ENCODE measurements around the gene KRT81. TPM values are rescaled to one million over a fixed set of nuclear protein-coding genes. Genes with fewer than 3 reads are reported as not detected.

KRT81 gene
- total and polyA plus RNA-seq, 2 of the 4 experiments (the other 2 are of a cell fraction): under 0.01 to 0.05 TPM

GRCh38 chr12:52306731-52307130 lies 15.4 kb upstream of the KRT81 start:
- dilution Hi-C loops (cut with HindIII; ENCODE audit: low sequenced_read_pairs, unreplicated experiment): no loop called here
- ATAC-seq (ENCODE audit: low read depth): no peak
- CTCF ChIA-PET: interaction anchor here (1.0 to 1.9 kb wide), 4 partner anchors 9 to 21 kb away, joined by 5 to 9 read pairs (median 5); no protein-coding TSS in a partner anchor

More at GRCh38 chr12:52306731-52307130, 15.4 kb upstream of the KRT81 start:
- no CpG with 5 or more reads among the region's 2 CpGs for WGBS, 2 experiments (ENCODE audit: extremely low coverage in 2 of 2, insufficient read length in 1 of 2)
- no peak overlapping the region for H3K18ac ChIP-seq (ENCODE audit: low read depth, low read length)
- H2BK5ac ChIP-seq (ENCODE audit: low read depth, low read length, poor library complexity, severe bottlenecking): no peak overlapping the region
- no peak overlapping the region for H3K4ac ChIP-seq (ENCODE audit: low read depth, low read length)
- H3K4me2 ChIP-seq (ENCODE audit: low read depth, low read length): no peak overlapping the region
- no peak overlapping the region for H2AK9ac ChIP-seq (replicated peaks; ENCODE audit: low read depth, low read length, poor library complexity)
- no peak overlapping the region for H4K91ac ChIP-seq (ENCODE audit: insufficient read depth, low read depth, low read length)
- no peak for TF ChIP-seq SMC3 (IDR thresholded peaks at IDR 0.05; ENCODE audit: low read depth, low read length)
- TF ChIP-seq POLR2A (IDR thresholded peaks at IDR 0.05; ENCODE audit: low read depth, low read length): no peak
- no peak for TF ChIP-seq MAFK (IDR thresholded peaks at IDR 0.05; ENCODE audit: low read depth, low read length)
- TF ChIP-seq CHD1 (IDR thresholded peaks at IDR 0.05; ENCODE audit: low read depth, low read length): no peak
- no peak for TF ChIP-seq CEBPB (IDR thresholded peaks at IDR 0.05; ENCODE audit: low read depth, low read length)
- TF ChIP-seq RCOR1 (IDR thresholded peaks at IDR 0.05; ENCODE audit: insufficient replicate concordance, low read length): no peak
- no peak for TF ChIP-seq NFE2L2 (IDR thresholded peaks at IDR 0.05; ENCODE audit: low read depth, low read length)
- no peak for TF ChIP-seq ELK1 (IDR thresholded peaks at IDR 0.05; ENCODE audit: borderline replicate concordance, low read depth, low read length)
- TF ChIP-seq MXI1 (IDR thresholded peaks at IDR 0.05; ENCODE audit: borderline replicate concordance, low read depth, low read length): no peak
- no peak for TF ChIP-seq RFX5 (IDR thresholded peaks at IDR 0.05; ENCODE audit: low read depth, low read length)
- TF ChIP-seq MAZ (IDR thresholded peaks at IDR 0.05; ENCODE audit: borderline replicate concordance, low read depth, low read length): no peak
- intact Hi-C loops (cut with micrococcal nuclease): no loop called here
- no peak overlapping the region for H2BK15ac ChIP-seq (ENCODE audit: low read depth, low read length)
- H3K14ac ChIP-seq (replicated peaks; ENCODE audit: low read depth, low read length): no peak overlapping the region
- in situ Hi-C loops (cut with MboI; ENCODE audit: low sequenced_read_pairs): no loop called here
- H4K8ac ChIP-seq (ENCODE audit: low read depth in 2 of 2, low read length in 2 of 2): no peak overlapping the region
- no TSS peak for BruUV-seq (replicated peaks)
- H3K9ac ChIP-seq (ENCODE audit: low read depth, low read length): no peak overlapping the region
- no peak for DNase-seq
- H2BK20ac ChIP-seq (ENCODE audit: low read depth, low read length): no peak overlapping the region
- H3K9me1 ChIP-seq (ENCODE audit: insufficient read depth, low read length): no peaks in the 10 kb centered on the region
- no peak overlapping the region for H2AFZ ChIP-seq (replicated peaks; ENCODE audit: low read length, poor library complexity)
- no peak overlapping the region for H3K4me3 ChIP-seq (ENCODE audit: insufficient read depth, low read depth, low read length)
- no peak overlapping the region for H2BK120ac ChIP-seq (ENCODE audit: low read depth, low read length)
- H2AK5ac ChIP-seq (ENCODE audit: low read depth, low read length): no peak overlapping the region
- H4K20me1 ChIP-seq (ENCODE audit: insufficient read depth, low read length): no peaks in the 10 kb centered on the region
- no peak overlapping the region for H3K56ac ChIP-seq (ENCODE audit: extremely low read depth, insufficient read depth, low read length)
- no peak overlapping the region for H3K23ac ChIP-seq (ENCODE audit: low read depth, low read length)
- peaks cover 2% of the 10 kb centered on the region; the same call in 1 of the 2 replicates for H3K4me1 ChIP-seq (ENCODE audit: control insufficient read depth, insufficient read depth, low read length)
- H3K79me1 ChIP-seq (ENCODE audit: low read depth in 1 of 2, low read length in 2 of 2): no peaks in the 10 kb centered on the region
- no peak overlapping the region for H3K27ac ChIP-seq (ENCODE audit: insufficient read depth, low read length)
- peaks cover 42% of the 10 kb centered on the region for H3K27me3 ChIP-seq (ENCODE audit: control insufficient read depth, insufficient read depth, low read length)
- H3K36me3 ChIP-seq (ENCODE audit: control insufficient read depth, insufficient read depth, low read length): no peaks in the 10 kb centered on the region
- no peaks in the 10 kb centered on the region for H3K9me3 ChIP-seq (ENCODE audit: control insufficient read depth, insufficient read depth, low read length)
- H4K5ac ChIP-seq (ENCODE audit: low read depth, low read length): no peak overlapping the region
- POLR2A ChIA-PET (ENCODE audit: unreplicated experiment): no interaction called here

Data from IMR-90 (cell line).